Esophagus squamous epithelium (tissue), 5 donors: ENCODE measurements around the gene CHERP. TPM values are rescaled to one million over a fixed set of nuclear protein-coding genes. Genes with fewer than 3 reads are reported as not detected.

Experiments used
- DNase-seq: peaks from one replicate; lab custom pipeline; 2025; lab: John Stamatoyannopoulos, UW
- H3K27ac ChIP-seq, 4 donors: fragments of 200-600 bp; sonication (generic); one replicate each; pipeline ENCODE4 v1.5.1; 2016 to 2019; ENCODE audit warnings: mild to moderate bottlenecking in 1 of 4
- H3K27me3 ChIP-seq, 4 donors: fragments of 200-600 bp; sonication (generic); 1 replicate in 3 of 4; 2 replicates in 1 of 4; pipeline versions ENCODE4 v1.5.1 to v1.6.0; 2017 to 2021; ENCODE audit warnings: antibody characterized with exemption in 1 of 4
- H3K36me3 ChIP-seq, 3 donors: fragments of 200-600 bp; sonication (generic); one replicate each; pipeline ENCODE4 v1.5.1; 2016 to 2019
- H3K4me1 ChIP-seq, 3 donors: fragments of 200-600 bp; sonication (generic); one replicate each; pipeline ENCODE4 v1.5.1; 2017 to 2019
- H3K4me3 ChIP-seq, 4 donors: fragments of 200-600 bp; sonication (generic); 1 replicate in 3 of 4; 2 replicates in 1 of 4; pipeline ENCODE4 v1.5.1; 2016 to 2019; ENCODE audit warnings: mild to moderate bottlenecking in 2 of 4, moderate library complexity in 1 of 4
- H3K9me3 ChIP-seq, 3 donors: fragments of 200-600 bp; sonication (generic); one replicate each; pipeline ENCODE4 v1.5.1; 2016 to 2019
- POLR2A ChIP-seq, 4 donors: fragments of 450-650 bp; IDR thresholded peaks; one replicate each; pipeline ENCODE4 v1.6.1; 2017; ENCODE audit warnings: antibody characterized with exemption in 4 of 4, mild to moderate bottlenecking in 4 of 4, moderate library complexity in 3 of 4
- WGBS, 2 donors: methylation state at CpG; one replicate each; pipeline ENCODE4 v1.1.5; 2018; 5-methylcytosine and 5-hydroxymethylcytosine counted together
- intact Hi-C: fragments of 100-400 bp; cut with DNase I; formaldehyde crosslinking; loops from one replicate; pipeline ENCODE4 v1.15.0; 2022
- total RNA-seq, 4 donors: library from RNA; depleted of rRNA; stranded (reverse); fragments of >200 nt; gene quantifications; one replicate each; pipeline ENCODE4 v1.1.0, GENCODE V29; 2016
- TF ChIP-seq, protein P1 (sequence below), 6 experiments: fragments of 450-650 bp in 4 of 6; fragments of 200-600 bp in 2 of 6; sonication (generic) in 2 of 6; IDR thresholded peaks; one replicate each; pipeline ENCODE4 v1.5.1; 2016 to 2019; ENCODE audit warnings: antibody characterized with exemption in 6 of 6, mild to moderate bottlenecking in 4 of 6, moderate library complexity in 4 of 6
- donor health status: DM: yes; HTN: yes; CAD: no.

CHERP gene
- total RNA-seq, 4 donors from 2014 or later = 5.5 to 11.8 (median 9.6) TPM

DNA sequence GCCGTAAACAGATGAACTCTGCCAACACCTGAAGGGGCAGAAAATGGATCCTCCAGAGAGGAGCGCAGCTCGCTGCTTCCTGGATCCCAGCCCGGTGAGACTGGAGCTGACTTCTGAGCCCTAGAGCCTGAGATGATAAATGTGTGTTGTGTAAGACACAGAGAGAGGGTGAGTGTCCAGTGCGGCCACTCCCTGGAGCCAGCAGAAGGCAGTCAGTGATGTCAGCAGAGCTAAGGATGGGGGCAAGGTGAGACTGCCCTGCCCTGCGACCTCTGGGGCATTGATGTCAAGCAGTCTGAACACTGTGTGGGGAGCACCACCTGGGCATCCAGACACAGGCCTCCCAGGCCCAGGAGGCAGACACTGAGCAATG lies 39.7 kb upstream of the CHERP start:
- peaks cover 6 to 27% (median 6%) of the 10 kb centered on the region in 3 donors for H3K36me3 ChIP-seq
- intact Hi-C loops = no loop called here

DNA sequence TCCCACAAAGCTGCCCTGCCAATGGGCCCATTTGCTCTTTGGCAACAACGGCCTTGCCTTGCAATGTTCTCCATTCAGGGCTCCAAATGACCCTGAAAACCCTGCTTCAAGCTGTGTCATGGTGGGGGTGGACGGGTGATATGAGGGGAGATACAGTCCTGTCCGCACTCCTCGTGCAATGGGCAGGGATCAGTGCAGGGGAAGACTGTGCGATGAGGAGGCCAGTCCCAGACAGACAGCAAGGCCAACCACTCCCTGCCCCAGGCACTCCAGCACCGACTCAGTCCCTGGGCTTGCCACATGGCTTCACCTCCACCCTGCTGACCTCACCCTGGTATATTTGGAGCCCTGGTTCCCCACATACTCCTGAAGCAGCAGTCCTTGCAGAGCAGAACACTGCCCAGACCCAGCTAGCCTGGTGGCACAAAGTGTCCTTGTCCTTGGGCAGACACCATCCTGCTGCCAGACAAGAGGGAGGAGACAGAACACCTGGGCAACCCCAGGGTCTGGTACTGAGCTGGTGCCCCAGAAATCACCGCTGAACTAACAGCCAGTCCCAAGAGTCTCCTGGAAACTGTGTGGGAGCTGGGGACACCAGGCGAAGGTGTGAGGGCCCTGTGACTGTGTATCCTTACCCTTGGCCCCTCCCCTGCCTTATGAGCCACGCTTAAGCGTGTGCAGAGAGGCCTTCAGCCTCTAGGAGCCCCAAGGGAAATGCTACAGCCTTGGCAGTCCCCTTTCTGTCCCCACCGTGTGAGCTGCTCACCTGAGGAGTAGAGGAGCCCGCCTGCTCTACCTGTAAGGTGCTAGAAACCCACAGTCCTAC lies 39.1 kb upstream of the CHERP start:
- Histone ChIP-seq H3K27ac (peak overlapping the region in 3 of 4 donors; percentile 8 to 41 (median 9)), H3K27me3 (no peaks in the 10 kb centered on the region), H3K4me3 (no peak overlapping the region), H3K9me3 (no peaks in the 10 kb centered on the region), H3K4me1 (peaks cover 20 to 73% (median 47%) of the 10 kb centered on the region in 3 donors), H3K36me3 (peaks cover 6 to 33% (median 11%) of the 10 kb centered on the region in 3 donors)
- no peak for DNase-seq
- 68 to 89% methylated on average over 7 to 10 of the region's 12 CpGs for WGBS, 2 donors
- TF ChIP-seq, protein P1, sequence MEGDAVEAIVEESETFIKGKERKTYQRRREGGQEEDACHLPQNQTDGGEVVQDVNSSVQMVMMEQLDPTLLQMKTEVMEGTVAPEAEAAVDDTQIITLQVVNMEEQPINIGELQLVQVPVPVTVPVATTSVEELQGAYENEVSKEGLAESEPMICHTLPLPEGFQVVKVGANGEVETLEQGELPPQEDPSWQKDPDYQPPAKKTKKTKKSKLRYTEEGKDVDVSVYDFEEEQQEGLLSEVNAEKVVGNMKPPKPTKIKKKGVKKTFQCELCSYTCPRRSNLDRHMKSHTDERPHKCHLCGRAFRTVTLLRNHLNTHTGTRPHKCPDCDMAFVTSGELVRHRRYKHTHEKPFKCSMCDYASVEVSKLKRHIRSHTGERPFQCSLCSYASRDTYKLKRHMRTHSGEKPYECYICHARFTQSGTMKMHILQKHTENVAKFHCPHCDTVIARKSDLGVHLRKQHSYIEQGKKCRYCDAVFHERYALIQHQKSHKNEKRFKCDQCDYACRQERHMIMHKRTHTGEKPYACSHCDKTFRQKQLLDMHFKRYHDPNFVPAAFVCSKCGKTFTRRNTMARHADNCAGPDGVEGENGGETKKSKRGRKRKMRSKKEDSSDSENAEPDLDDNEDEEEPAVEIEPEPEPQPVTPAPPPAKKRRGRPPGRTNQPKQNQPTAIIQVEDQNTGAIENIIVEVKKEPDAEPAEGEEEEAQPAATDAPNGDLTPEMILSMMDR (IDR thresholded peaks at IDR 0.05) = no peak
- no peak for TF ChIP-seq POLR2A (IDR thresholded peaks at IDR 0.05)
- intact Hi-C loops = no loop called here

More for the DNA sequence above, 39.7 kb upstream of the CHERP start:
- Histone ChIP-seq H3K27me3 (no peaks in the 10 kb centered on the region), H3K4me1 (peaks cover 26 to 79% (median 53%) of the 10 kb centered on the region in 3 donors), H3K27ac (peak overlapping the region in 2 of 4 donors; percentile 8 to 41), H3K9me3 (no peaks in the 10 kb centered on the region), H3K4me3 (no peak overlapping the region)
- WGBS, 2 donors = 77 to 100% methylated on average over 1 to 4 of the region's 6 CpGs
- no peak for DNase-seq
- TF ChIP-seq, protein P1 (IDR thresholded peaks at IDR 0.05) = no peak
- no peak for TF ChIP-seq POLR2A (IDR thresholded peaks at IDR 0.05)

DNA sequence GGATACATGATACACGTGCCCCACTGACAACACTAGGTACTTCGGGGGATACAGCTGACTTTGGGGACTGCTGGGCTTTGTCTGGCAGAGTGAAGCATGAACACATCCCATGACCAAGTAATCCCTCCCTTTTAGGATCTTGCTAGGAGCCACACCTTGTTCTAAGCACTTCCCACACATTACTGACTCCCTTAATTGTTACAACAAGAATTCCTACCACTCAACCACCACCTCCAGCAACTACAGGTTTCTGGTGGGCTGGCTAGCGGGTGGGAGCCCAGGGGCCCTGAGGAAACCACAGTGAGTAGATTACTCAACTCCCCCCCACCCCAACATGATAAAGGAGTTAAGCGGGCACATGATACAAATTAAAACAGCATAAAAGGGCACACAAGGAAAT lies 37.1 kb upstream of the CHERP start:
- no peaks in the 10 kb centered on the region for H3K9me3 ChIP-seq
- H3K27me3 ChIP-seq = no peaks in the 10 kb centered on the region
- H3K4me1 ChIP-seq = peaks cover 13 to 64% (median 29%) of the 10 kb centered on the region in 3 donors
- peaks cover 6 to 47% (median 21%) of the 10 kb centered on the region in 3 donors for H3K36me3 ChIP-seq
- peak overlapping the region in 1 of 4 donors; percentile 49 for H3K27ac ChIP-seq
- no peak for DNase-seq
- intact Hi-C loops = loop anchor here (10.0 kb wide), 1 partner anchor 45 kb away; the partner anchor contains the start of gene MED26
- no peak for TF ChIP-seq POLR2A (IDR thresholded peaks at IDR 0.05)
- TF ChIP-seq, protein P1 (IDR thresholded peaks at IDR 0.05) = no peak
- 47 to 69% methylated on average over 3 to 4 of the region's 4 CpGs for WGBS, 2 donors
- no peak overlapping the region for H3K4me3 ChIP-seq

DNA sequence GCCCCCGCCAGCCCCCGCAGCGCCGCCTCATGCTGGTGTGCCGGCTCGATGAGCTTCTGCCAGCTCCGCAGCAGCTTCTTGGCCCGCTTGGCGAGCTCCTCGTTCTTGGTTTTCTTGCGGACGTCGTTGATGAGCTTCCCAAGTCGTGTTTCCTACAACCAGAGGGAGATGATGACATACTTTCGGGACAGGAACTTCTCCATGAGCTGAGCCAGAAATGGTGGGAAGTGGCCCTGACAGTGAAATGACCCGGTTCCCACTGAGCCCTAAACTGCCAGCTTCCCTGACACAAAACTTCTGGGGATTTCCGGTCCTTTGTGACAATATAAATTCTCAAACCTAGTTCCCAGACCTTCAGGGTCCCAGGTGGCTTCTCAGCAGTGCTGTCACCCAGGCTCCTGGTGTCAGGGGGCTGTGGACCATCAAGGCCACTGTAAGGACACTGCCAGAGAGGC lies 35.3 kb upstream of the CHERP start:
- Histone ChIP-seq H3K4me3 (no peak overlapping the region), H3K27ac (no peak overlapping the region), H3K9me3 (no peaks in the 10 kb centered on the region), H3K36me3 (peaks cover 6 to 47% (median 21%) of the 10 kb centered on the region in 3 donors), H3K4me1 (peaks cover 17 to 64% (median 25%) of the 10 kb centered on the region in 3 donors), H3K27me3 (no peaks in the 10 kb centered on the region)
- intact Hi-C loops = loop anchor here (10.0 kb wide), 1 partner anchor 47 kb away; the partner anchor contains the start of gene MED26
- no peak for DNase-seq
- no peak for TF ChIP-seq POLR2A (IDR thresholded peaks at IDR 0.05)
- TF ChIP-seq, protein P1 (IDR thresholded peaks at IDR 0.05) = no peak
- WGBS, 2 donors = 55 to 83% methylated on average over 2 to 6 of the region's 17 CpGs
